HG03103 (cell line): ENCODE measurements around the gene RPS15.

Source experiments
- ATAC-seq: cut with Tn5 transposase; IDR thresholded peaks from one replicate; pipeline ENCODE4 v1.9.1; 2021; ENCODE audit warnings: low read depth; ENCODE audit not compliant: unreplicated experiment

Gene RPS15

DNA sequence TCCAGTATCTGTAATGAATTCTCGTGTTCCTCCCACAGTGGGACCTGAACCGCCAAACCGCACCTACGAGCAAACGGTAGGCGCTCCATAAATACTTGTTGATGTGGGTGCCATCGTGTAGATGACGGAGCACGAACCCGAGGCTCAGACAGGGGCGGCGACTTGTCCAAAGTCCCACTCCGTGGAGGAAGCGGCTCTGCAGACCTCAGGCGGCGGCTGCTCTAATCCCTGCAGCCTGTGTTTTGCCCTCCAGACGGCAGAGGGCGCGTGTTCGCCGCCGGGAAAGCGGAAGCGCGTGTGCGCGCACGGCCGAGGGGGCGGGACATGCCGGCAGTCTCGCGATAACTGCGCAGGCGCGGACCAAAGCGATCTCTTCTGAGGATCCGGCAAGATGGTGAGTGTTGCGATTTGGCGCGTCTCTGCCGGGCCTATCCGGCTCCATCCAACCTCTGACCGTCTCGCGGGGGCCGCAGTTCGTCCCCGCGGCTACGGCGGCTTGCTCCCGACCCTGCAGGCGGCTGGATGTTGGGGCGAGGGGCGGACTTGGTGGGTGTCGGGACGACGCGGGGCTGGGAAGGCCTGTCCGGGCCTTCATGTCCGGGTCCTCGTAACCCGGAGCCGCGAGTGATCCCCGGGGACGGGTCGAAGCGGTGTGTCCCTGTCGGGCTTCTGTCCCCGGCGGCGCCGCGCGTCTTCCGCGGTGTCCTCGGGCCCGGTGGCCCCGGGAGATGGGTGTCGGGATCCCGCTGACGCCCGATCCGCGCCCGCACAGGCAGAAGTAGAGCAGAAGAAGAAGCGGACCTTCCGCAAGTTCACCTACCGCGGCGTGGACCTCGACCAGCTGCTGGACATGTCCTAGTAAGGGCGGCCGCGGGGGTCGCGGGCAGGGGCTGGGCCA lies at the start of gene RPS15:
Gene RPS15 (plus strand): TSS at position 362 of the 898 bp plus-strand sequence. CDS start 30 bp downstream, at position 392.
- no peak for ATAC-seq

DNA sequence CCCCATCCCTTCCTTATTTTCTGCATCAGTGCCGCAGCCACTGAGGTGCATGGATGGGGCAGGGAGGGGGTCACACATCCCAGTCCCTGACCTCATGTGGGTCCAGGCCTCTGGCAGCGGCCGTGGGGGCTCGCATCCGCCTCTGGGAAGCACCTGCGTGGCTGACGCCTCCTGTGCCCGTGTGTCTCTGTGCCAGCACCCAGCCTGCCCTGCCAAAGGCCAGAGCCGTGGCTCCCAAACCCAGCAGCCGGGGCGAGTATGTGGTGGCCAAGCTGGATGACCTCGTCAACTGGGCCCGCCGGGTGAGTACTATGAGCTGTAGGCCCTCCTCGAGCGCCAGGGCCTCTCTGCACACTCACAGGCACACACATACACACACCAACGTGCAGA lies 49.6 kb upstream of the RPS15 start:
- ATAC-seq: no peak

DNA sequence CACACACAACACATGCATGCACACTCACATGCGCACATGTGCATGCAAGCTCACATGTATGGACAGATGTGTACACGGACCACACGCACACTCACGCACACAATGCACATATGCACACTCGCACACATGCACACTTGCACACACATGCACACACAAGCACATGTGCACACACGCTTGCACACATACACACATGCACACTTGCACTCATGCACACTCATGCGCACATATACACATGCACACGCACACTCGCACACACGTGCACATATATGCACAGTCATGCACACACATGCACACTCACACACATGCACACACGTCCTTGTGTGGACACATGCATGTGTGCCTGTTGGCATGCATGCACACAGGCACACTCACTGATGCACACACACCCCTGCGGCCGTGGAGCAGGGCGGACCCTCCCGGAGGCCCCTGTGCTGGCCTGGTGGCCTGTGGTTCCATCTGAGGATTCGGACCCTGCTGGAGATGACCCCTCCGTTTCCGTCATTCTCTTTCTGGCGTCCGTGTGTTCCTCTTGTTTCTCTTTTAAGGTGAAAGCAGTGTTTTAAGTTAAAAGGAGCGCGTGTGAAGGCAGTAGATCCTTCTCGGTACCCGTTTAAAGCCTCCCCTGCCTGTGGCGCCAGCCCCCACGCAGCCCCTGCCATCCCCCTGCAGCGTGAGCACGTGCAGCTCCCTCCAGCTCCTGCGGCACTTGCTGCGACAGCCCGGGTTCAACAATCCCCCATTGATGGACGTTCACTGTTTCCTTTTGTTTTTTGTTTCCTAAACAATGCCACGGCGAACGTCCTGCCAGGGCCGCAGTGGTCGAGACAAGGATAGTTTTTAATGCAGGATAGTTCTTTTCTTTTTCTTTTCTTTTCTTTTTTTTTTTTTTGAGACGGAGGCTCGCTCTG lies 48.9 kb upstream of the RPS15 start:
- no peak for ATAC-seq

DNA sequence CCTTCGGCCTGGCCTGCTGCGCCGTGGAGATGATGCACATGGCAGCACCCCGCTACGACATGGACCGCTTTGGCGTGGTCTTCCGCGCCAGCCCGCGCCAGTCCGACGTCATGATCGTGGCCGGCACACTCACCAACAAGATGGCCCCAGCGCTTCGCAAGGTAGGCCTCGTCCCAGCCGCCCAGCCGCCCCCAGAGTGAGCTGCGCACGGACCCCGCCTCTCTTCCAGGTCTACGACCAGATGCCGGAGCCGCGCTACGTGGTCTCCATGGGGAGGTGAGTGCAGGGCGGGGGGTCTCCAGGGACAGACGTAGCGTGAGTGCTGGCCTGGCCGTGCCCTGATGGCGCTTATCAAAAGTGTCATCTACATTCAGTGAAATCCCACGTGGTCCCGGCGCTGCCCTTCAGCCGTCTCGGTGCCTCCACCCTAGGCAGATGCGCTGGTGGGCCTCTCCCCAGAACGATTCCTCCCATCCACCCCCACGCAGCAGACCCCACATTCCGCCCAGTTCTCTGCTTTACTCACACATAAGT lies 47.2 kb upstream of the RPS15 start:
- no peak for ATAC-seq

DNA sequence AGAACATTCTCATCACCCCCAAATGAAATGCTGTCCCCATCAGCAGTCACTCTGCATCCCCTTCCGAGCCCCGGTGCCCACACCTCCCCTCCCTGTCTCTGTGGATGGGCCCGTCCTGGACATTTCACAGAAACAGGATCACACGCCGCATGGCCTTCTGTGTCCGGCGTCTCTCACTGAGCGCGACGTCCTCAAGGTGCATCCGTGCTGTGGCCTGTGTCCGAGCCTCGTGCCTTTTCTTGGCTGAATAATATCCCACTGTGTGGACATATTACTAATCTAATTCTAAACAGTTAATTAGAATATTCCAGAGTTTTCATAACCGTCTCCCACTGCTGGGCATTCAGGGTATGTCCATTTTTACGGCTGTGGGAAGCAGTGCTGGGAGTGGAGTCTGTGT lies 45.8 kb upstream of the RPS15 start:
- no peak for ATAC-seq

DNA sequence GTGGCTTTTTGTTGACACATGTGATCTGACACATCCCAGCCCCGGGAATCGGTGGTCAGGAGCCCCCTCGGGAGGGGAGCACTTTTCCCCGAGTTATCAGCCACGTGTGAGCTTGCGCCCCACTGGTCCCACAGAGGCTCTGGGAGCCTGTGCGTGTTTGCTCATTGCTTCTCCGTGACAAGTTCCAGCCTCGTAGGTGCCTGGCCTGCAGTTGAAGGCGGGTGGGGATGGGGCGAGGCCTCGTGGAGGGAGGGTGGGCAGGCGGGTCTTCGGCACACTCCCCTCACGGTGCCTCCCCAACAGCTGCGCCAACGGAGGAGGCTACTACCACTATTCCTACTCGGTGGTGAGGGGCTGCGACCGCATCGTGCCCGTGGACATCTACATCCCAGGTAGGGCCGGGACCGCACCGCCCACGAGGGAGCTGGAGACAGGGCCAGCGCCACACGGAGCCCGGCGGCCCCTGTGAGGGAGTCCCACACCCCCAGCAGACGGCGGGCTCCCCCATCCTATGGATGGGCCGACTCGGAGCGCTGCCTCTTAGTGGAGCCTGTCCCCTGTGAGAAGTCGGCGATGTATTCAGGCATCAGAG lies 45.2 kb upstream of the RPS15 start:
- ATAC-seq: no peak

DNA sequence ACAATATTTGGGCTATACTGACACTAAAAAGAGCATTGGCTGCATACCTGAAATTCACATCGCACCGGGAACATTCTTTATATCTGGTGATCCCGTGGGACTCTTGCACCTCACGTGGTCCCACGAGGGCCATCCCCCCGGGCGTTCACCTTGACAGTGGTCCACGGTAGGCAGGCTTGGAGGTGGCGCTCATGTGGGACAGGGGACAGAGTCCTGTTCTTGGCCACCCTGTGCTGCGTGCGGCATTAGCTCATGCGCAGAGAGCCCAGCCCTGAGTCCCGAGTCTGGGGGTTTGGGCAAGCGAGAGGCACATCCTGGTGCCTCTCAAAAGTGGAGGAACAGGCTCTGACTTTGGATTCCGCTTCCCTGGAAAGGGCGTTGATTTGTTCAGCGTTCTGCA lies 44.4 kb upstream of the RPS15 start:
- no peak for ATAC-seq

DNA sequence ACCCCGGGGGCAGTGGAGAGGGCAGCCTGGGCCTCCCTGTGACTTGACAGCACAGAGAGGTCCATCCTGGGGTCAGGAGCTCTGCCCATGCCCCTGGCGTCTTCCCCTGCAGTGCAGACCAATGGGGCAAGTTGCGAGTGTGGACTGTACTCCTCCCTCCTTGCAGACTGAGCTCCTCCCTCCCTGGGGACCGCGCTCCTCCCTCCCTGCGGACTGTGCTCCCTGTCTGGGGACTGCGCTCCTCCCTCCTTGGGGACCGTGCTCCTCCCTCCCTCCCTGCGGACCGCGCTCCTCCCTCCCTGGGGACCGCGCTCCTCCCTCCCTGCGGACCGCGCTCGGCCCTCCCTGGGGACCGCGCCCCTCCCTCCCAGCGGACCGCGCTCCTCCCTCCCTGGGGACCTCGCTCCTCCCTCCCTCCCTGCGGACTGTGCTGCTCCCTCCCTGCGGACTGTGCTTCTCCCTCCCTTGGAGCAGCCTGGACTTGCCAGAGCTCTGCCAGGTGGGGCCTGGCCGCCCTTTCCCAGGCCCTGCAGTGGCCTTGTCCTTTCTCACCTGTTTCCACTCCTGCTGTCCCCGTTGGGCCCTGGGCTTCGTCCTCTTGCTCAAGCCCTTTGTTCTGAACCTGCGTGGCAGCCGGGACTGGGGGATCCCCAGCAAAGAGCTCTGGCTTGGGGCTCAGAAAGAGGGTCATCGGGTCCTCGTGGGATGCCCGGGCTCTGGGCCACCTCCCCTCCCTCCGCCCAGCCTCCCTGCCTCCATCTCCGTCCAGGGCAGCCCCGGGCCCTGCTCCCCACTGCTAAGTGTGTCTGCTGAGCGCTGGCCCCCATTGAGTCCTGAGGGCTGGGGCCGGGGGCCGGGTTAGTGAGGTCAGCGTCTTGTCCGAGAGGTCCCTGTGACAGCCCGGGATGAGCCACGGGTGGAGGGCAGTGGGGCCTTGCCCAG lies 43.7 kb upstream of the RPS15 start:
- no peak for ATAC-seq

GRCh38 chr19:1395194-1396018 lies 42.8 kb upstream of the RPS15 start:
- no peak for ATAC-seq

- no peak for ATAC-seq
These were observed 42.0 kb upstream of the RPS15 start for GRCh38 chr19:1396019-1396767.

- no peak for ATAC-seq
These were observed 41.2 kb upstream of the RPS15 start for GRCh38 chr19:1396768-1397679.

DNA sequence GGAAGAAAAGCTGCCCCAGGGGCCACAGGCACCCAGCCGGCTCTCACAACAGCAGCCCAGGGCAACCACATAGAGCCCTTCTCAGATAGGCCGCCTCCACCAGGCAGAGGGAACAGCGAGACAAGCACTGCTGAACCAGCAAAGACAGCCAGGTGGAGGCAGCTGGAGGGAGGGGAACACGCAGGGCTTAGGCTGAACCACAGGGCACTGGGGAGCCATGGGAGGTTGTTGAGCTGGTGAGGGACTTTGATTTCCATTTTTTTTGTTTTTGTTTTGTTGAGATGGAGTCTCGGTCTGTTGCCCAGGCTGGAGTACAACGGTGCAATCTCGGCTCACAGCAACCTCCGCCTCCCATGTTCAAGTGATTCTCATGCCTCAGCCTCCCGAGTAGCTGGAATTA lies 40.4 kb upstream of the RPS15 start:
- no peak for ATAC-seq

DNA sequence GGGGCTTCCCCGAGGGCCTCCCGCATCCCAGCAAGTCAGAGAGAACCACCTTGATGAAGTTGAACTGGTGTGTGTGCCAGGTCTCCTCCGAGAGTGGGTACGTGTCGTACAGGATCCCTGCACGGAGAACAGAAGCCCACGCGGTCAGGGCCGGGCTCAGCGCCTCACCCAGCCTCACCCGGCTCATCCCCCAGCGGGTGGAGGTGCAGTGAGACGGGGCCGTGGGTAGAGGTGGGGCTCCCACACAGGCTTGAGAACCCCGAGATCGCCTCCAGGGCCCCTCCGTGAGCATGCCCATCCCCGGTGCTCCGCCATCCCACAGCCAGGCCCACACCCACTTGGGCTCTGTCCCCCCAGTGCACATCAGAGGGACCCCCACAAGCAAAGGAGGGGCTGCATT lies 39.1 kb upstream of the RPS15 start:
- no peak for ATAC-seq

- ATAC-seq: no peak
These were observed 38.5 kb upstream of the RPS15 start for GRCh38 chr19:1399745-1400144.

DNA sequence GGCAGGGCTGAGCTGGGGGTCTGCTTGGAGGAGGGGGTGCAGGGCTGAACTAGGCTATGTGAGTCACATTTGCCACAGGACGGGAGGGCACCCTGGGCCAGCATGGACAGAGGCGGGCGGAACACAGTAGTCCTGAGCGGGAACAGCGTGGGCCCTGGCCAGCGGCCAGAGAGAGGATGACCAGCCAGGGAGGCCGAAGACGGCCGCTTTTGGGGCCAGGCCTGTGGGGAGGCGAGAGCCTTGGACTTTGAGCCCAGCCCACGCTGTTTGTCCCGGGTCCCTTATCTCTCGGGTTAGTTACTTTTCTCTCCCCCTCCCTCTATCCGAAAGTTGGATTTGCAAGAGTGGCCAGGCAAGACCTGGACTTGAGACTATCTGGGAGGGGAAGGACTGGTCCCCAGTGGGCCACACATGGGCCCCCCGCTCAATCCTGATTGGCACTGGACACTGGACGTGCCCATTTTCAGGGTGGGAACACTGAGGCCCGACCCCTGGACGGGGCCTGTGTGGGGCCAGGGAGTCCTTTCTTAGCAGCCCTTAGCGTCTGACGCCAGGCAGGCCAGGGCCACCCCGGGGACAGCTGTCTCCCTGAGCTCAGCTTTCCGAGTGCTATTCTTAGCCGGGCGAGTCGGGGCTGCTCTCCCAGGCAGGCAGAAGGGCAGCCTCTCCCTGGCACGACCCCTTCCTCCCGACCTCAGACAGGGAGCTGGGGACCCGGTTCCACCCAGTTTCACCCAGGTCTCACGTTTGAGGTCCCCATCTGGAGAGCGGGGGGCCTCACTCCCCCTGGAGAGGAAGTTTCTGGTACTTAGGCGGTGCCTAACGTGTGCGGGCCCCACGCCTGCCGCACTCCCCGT lies 37.7 kb upstream of the RPS15 start:
- no peak for ATAC-seq

DNA sequence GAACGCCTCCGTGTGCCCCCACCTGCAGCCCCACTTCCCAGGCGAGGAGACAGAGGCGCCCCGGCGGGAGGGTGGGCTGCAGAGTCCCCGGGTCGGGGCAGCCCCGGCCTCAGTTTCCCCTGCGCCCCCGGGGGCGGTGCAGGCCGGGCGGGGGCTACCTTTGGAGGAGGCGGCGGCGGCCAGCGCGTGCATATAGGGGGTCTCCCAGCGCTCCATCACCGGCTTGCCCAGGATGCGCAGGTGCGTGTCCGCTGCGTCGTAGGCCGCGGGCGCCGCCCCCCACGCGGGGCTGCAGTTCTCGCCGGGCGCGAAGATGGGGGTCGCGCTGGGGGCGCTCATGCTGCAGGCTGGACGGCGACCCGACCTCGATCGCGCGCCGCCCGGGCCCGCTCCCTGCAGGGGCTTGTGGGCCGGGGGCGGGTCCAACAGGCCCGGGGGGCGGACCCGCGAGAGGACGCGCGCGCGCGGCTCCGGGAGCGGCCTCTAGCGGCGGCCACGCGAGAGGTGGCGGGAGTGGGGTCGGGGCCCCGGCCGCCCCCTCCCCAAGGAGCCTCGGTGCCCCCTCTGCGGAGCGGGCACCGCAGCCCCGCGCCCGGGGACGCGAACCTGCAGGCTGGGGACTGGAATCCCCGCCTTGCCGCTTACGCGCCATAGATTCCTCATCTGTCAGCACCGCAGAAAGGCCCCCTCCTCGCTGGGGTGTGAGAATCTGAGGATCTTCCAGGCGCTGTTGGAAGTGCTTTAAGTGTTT lies 36.9 kb upstream of the RPS15 start, which contains the start of gene GAMT:
Gene GAMT (minus strand): TSS at position 405 of the 751 bp plus-strand sequence. CDS start 66 bp downstream, at position 339.
- no peak for ATAC-seq
